RPMI8226 (cell line): ENCODE results near the gene CPEB3.
"Not testable (repeated sequence)": the region's sequence is repeated elsewhere in the genome, so short reads cannot be mapped to it uniquely, and the experiment has no call there.

Experiments
- DNase-seq: peaks from one replicate; pipeline ENCODE4 v3.0.0-alpha.2; 2015

Gene CPEB3

DNA sequence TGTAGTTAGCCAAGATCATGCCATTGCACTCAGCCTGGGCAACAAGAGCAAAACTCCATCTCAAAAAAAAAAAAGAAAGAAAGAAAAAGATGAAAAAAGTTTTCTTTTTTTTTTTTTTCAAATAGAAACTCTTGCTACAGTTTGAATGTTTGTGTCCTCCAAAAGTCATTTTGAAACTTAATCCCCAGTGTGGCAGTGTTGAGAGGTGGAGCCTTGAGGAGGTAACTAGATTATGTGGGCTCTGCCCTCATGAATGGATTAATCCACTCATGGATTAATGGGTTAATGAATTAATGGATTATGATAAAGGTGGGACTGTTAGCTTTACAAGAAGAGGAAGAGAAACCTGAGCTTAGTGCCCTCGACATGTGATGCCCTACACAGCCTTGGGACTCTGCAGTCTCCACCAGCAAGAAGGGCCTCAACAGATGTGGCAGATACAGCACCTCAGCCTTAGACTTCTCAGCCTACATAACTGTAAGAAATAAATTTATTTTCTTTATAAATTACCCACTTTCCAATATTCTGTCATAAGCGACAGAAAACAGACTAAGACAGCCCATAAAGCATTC is 25.1 kb downstream of the CPEB3 start:
- DNase-seq: no peak

DNA sequence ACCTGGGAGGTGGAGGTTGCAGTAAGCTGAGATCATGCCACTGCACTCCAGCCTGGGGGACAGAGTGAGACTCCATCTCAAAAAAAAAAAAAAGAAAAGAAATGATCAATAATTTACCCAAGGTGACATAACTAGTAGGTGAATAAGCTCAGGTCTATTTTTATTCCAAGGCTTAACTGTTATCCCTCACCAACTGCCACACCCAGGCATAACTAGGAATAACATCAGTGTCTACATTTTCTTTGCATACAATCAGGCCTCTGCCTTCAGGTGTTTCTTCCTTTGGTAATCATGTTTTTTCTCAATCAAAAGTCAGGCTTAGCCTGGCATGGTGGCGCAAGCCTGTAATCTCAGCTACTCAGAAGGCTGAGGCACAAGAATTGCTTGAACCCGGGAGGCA is 26.6 kb downstream of the CPEB3 start:
- DNase-seq: no peak

DNA sequence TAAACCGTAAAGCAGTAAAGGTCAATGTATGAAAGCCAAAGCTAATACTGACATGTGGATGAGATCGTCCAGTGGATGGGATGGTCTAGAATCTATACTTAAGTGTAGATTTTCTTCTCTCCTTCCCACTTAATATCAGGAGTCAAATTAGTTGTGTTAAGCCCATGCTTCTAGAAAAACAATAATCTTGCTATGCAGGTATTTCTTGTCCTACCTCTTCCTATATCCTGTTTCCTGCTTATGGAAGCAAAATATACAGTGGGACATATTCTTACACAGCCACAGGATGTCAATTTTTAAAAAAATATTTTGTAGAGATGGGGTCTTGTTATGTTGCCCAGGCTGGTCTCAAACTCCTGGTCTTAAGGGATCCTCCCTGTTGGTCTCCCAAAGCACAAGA is 27.5 kb downstream of the CPEB3 start:
- no peak for DNase-seq

DNA sequence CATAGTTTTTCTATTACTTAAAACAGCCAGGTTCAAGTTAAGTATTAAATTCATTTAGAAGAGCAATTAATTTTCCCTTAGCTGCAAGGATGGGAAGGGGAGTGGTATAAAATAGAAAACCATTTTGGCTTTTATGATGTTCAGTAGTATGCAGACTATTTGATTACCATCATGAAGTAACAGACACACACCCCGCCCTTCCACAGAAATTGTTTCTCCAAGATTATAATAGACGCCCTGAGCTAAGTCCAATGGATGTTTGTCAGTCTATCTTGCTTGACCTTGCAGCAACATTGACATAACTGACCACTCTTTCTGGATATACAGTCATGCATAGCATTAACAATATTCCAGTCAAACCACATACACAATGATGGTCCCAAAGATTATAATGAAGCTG is 42.3 kb downstream of the CPEB3 start:
- no peak for DNase-seq

DNA sequence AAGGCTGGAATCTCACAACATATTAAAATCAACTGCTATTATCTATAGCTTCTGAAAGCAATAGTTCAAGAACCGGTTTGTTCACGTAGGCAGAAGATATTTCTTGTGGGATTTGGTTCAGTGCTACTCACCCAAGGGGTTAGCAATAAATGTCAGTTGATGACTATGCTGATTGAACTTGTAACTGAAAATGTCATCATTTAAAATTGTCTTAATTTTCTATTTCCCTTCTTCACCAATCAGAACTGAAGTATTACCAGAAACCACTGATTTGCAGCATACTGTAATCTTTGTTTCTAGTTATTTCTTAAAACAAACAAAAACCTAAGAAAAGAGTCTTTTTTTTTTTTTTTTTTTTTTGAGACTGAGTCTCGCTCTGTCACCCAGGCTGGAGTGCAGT is 46.1 kb downstream of the CPEB3 start:
- DNase-seq: no peak

DNA sequence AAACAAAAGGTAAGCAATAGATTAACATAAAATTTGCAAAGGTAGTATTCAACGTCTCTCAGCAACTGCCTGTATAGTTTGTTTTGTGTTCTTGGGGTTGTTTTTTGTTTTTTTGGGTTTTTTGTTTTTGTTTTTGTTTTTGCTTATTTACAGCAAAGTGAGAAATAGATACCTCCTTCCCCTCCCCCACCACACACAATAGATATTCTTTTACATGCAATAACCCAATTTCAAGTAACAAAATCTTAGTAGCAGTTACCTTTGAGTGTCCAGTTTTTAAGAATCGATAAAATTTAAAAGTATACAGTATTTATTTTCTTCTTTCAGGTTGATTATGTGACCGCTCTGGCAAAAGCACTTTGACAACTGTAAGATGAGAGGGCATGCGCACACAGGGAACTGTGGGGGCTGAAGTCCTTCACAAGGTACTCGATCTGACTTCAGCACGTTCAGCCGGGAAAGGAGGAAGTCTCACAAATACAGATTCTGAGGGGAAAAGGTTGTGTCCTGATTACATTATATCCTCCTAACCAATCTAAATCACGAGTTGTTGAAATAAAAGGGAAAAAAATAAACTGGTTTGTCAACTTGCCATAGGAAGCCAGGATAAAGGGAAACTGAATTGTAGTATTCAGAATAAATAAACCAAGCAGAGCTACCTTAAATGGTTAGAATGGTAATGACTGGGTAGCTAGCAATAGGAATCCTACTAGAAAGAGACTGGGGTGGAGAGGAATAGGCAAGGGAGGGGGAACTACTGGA is 47.8 kb downstream of the CPEB3 start:
- DNase-seq: no peak

DNA sequence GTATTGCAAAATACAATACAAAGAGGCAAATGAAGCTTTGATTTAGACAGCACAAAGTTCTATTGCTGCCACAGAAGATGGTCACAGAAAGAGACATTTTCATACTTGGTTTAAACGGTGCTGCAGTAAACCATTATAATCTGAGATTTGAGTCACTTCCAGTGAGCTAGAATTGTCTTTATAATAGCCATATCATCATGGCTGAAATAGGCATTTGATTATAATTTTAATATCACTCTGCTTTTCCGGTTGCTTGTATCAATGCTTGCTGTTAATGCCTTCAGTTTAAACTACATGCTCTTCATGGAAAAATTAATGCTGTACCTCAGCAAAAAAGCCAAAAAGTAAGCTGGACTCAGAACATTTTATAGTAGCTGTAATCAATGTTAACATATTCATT is 48.5 kb downstream of the CPEB3 start:
- DNase-seq: no peak

DNA sequence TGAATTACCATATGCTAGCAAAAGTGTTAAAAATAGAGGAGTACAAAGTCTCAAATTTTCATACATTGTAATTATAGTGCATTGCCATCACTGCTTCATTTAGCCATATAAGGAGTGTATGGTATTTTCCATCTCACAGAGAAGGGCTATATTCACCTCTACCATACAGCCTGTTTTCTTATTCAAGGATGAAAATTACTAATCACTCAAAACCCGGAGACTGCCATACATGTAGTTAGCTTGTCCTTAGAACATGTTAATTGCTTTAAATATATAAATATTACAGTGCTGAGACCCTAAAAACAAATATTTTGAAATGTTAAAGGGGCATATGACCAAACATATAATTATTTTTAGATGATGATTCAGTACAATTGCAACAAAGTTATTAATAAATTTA is 49.4 kb downstream of the CPEB3 start:
- no peak for DNase-seq

DNA sequence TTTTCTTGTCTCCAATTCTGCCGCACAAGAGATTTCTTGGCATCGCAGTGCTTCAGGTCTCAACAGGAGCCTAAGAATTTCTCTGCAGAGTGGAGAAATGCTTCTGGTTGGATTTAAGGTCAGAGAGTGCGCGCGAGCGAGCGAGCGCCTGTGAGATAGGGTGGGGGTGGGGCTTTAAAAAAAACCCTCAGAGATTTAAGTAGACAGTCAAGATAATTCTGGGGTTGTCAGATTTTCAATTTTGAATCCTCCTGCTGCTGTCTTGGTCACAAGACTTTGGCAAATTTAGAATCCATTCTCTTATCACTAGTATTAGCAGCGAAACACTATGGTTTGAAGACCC is 49.7 kb downstream of the CPEB3 start:
- peak; percentile 59 for DNase-seq

DNA sequence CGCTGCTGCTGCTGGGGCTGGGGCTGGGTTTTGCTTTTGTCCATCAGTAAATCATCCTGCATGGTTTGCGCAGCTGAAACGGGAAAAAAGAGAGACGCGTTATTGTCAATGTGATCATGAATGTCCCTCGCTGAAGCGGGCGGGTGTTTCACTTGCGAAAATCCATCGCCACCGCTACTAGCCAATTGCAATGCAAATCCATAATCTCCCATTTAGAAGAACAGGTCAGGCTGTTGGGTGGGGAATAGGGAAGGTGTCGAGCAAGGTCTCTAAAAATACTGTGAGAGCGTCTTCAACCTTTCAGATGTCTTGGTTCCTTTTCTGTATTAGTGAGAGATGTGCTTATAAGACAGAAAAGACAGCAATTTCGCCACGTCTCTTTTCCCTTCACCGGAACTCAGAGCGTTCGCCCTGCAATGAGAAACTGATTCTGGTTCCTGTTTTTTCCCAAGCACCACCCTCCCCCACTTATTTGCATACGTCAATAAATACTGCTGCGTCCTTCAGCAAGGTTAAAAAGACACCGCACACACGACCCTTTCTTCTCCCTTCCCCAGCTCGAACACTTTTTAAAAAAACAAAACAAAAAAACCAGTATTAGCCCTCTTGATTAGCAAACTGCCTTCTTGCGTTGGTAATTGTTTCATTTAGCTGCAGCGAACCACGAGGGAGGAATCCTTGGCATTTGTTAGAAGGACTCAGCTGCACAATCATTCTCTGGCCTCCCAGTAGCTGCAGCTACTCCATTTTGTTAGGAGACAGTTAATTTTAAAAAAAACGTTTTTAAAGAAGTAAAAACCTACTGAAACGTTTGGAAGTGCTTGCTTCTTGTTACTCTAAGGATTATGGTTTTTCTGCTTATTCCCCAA is 50.4 kb downstream of the CPEB3 start:
- DNase-seq: peak; percentile 87

DNA sequence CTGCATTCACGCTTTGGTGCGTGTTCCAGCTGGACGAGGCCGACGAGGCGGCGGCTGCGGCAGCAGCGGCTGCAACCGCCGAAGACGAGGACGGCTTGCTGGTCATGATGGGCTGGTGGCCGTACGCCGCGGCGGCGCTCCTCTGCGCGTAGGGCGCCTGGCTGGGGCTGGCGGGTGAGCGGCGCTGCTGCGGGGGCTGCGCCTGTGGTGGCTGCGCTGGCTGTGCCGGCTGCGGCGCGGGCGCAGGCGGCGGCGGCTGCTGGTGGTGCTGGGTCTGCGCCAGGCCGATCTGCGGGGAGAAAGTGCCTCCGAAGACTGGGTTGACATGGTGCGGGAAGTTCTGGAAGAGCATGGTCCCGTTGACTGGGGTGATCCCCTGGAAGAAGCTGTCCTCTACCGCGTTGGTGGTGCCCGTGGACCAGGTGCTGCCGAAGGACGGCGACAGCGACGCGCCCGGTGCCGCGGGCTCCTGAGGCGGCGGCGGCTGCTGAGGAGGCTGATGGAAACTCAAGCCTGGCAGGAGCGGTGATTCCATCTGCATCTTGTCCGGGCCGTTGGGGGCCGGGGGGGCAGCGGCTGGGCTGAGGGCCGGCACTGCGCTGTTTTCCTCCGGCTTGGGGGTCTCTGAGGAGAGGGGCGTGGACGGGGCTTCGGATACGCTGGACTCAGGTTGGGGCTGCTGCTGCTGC is 51.1 kb downstream of the CPEB3 start:
- peak; percentile 37 for DNase-seq

DNA sequence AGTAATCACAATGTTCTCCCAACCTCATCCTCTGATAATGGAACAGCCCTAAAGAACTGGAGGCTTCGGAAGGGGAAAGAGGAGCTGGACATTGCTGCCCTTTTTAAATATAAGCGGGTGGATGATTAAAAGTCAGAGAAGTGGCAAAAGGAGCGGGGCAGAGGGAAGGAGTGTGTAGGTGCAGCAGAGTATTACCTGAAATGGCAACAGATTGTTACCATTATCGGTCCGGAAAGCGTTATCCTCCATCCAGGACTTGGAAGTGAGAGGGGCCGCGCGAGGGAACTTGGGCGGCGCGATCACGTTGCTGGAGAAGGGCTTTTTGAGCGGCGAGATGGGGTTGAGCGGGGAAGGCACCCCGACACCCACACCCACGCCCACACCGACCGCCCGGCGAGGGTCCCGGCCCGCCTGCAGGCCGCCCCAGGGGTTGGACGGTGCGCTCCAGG is 51.7 kb downstream of the CPEB3 start:
- DNase-seq: no peak

DNA sequence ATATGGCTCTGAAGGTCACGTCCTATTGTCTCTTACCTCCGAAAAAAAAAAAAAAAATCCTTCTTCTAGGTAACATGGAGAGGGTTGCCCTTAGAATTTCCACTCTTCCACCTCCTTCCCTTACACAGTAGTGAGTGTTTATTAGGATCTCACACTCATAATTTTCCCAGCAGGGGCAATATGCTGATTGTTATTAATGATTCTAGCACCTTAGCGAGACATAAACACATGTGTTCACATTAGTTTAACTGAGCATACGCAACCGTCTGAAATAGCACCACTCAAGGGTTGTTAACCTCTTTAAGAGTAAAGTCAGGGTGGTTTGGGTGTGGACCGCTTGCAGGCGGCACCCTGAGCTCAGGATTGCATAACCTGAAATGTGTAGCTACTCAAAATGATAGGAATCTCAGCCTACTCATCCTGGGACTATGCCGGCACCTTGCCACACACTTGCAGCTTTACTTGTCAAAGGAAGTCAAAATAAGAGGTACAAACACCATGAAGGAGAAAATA is 52.2 kb downstream of the CPEB3 start:
- DNase-seq: peak; percentile 16

DNA sequence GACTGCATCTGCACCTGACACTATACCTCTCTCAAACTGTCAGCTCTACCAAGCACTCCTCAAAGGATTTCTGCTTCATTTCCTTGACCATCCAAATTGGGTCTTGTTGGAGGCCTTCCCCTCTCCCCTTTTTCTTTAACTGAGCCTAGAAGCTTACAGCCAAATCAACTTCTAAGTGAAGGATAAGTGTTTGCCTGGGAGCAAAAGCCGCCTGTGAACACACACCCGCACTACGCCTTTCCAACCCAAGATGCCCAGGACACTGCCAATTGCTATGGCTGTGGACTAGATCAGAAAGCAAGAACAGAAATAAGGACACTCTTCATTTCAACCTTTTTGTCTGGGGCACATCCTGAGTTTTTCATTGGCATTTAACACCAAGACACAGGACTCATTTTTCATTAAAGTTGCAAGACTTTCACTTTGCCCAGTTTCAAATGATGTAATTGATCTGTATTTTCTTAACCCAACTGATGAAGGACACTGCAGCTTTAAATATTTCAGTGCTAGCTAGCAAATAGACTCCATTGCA is 52.8 kb downstream of the CPEB3 start:
- peak; percentile 6 for DNase-seq

DNA sequence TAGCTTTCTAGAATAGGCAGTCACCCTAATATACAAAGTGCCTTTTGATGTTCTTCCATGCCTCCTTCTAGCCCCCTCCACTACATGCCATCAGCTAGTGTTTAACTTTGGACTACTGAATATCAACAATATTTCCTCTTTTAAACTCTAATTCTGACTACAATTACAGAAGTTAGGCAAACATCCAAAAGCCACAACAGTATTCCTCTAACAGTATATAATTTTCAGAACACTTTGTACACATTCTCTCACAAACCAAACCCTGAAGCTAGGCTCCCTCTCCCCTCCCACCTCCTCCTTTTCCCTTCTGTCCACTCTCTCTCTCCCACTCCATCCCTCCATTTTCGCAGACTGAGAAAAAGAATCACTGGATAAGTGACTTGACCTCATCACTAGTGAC is 59.7 kb downstream of the CPEB3 start:
- no peak for DNase-seq

DNA sequence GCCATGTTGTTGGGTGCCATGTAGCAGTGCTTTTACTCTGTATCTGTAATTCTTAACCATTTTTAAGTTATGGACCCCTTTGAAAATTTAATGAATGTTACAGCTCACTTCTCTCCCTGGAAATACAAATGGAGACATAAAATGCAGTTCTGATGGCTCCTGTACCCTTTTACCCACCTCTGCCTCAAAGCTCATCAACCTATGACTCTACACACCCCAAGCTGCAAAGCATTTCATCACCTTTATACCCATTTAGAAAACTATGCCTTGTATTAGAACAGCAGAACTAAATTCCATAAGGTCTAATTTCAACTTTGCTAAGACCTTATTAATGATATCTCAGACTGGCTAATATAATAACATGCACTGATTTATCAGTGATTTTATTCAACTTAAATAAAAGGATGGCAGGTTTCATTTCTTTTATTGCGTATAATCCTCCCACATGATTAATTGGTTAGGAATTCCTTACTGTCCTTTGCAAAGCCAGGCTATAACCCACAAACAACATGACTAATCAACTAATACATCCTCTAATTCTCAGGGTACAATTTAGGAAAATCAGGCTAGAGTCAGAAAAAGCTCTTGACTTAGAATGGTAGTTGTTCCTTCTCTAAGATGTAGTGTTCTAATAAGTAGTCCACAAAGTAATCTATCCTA is 68.1 kb downstream of the CPEB3 start:
- DNase-seq: no peak

DNA sequence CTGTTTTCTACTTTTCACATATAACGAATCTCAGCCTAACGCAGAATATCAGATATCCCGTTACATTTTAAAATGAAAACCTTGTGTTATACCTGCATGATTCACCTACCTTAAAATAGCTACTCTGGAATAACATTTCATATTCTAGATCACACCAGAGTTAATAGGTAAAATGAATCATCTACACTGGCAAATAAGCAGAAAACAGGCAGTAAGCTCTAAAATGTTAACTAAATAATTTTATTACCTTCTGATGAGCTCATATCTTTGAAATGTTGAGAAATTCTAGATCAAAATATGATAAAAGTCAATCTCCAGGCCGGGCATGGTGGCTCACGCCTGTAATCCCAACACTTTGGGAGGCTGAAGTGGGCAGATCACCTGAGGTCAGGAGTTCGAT is 71.3 kb downstream of the CPEB3 start:
- DNase-seq: no peak

DNA sequence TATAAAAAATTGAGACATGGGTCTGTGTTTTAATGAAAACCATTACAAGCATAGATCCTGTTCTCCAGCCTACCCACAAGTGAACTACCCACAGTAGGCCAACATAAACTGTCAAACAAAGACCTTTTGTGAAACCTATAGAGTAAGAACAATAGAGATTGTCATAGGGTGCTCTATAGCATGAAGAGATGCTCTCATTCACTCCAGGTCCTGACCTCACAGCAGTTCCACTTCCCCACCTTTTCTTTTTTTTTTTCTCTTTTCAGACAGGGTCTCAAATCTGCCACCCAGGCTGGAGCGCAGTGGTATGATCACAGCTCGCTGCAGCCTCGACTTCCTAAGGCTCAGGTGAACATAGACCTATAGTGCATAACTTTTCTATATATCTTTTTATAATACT is 72.3 kb downstream of the CPEB3 start:
- DNase-seq: no peak

DNA sequence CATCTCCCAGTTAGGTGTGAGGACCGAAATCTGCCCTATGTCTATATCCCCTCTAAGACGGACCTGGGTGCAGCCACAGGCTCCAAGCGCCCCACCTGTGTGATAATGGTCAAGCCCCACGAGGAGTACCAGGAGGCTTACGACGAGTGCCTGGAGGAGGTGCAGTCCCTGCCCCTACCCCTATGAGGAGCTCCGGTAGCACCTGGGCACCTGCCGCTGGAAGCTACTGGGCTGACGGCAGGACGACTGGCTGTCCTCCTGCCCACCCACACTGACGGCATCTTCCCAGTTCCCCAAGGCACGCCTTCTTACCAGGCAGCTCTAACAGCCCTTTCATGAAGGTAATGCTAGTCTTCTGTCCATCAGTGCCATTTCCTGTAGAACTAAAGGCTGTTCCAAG is 74.3 kb downstream of the CPEB3 start:
- not testable (repeated sequence) for DNase-seq

DNA sequence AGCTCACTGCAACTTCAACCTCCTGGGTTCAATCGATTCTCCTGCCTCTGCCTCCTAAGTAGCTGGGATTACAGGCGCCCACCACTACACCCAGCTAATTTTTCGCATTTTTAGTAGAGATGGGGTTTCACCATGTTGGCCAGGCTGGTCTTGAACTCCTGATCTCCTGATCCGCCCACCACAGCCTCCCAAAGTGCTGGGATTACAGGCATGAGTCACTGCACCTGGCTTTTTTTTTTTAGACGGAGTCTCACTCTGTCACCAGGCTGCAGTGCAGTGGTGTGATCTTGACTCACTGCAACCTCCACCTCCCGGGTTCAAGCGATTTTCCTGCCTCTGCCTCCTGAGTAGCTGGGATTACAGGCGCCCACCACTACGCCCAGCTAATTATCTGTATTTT is 75.7 kb downstream of the CPEB3 start:
- DNase-seq: not testable (repeated sequence)

DNA sequence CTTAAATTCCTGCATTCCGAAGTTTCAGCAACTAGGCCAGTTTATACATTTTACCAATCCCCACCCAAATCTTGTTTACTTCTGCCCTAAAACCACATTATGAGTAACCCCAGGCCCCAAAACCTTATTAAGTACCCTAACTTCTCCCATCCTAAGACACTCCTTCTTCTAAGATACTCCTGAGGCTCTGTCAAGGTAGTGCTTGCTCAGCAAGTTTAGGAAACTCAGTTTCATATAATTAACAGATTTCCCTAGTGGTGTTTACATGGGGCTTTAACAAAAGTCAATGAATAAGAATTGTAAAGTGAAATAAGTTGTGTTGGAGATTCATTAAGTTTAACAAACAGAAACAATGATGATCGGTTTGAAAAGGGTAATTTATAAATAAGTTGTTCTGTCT is 77.8 kb downstream of the CPEB3 start:
- DNase-seq: peak; percentile 56

DNA sequence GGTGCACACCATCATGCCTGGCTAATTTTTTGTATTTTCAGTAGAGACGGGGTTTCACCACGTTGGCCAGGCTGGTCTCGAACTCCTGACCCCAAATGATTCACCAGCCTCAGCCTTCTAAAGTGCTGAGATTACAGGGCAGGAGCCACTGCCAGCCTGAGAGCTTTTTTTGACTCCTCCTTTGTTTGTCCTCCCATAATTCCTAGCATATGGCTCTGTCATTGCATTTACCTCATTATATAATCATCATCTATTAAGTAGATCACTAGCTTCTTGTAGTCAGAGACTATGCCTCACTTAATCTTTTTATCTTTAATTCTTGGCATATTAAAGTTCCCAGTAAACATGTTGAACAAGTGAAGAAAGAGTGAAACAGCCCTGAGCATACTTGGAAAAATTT is 82.1 kb downstream of the CPEB3 start:
- DNase-seq: peak; percentile 10
